NCI-H2029 (cell line): Measurements from ENCODE around the gene GFOD1.

Source experiments
- DNase-seq: peaks from one replicate; lab custom pipeline; 2025; lab: John Stamatoyannopoulos, UW

GFOD1 gene

GRCh38 chr6:13485923-13486562 lies 1.4 kb downstream of the GFOD1 start:
- peak; percentile 73 for DNase-seq

GRCh38 chr6:13485303-13485702 lies 2.1 kb downstream of the GFOD1 start:
- DNase-seq: no peak

GRCh38 chr6:13484827-13485226 lies 2.6 kb downstream of the GFOD1 start:
- no peak for DNase-seq

- DNase-seq: no peak
These were observed 3.2 kb downstream of the GFOD1 start for GRCh38 chr6:13484138-13484708.

- no peak for DNase-seq
These were observed 6.5 kb downstream of the GFOD1 start for GRCh38 chr6:13480631-13481501.

GRCh38 chr6:13479971-13480434 lies 7.4 kb downstream of the GFOD1 start:
- no peak for DNase-seq

- no peak for DNase-seq
These were observed 8.1 kb downstream of the GFOD1 start for GRCh38 chr6:13479206-13479800.

- no peak for DNase-seq
These were observed 8.9 kb downstream of the GFOD1 start for GRCh38 chr6:13478525-13478966.

- DNase-seq: no peak
These were observed 12.6 kb downstream of the GFOD1 start for GRCh38 chr6:13474787-13475186.

GRCh38 chr6:13474360-13474759 lies 13.0 kb downstream of the GFOD1 start:
- no peak for DNase-seq

- no peak for DNase-seq
These were observed 13.6 kb downstream of the GFOD1 start for GRCh38 chr6:13473768-13474165.

- no peak for DNase-seq
These were observed 14.2 kb downstream of the GFOD1 start for GRCh38 chr6:13472976-13473767.

GRCh38 chr6:13472099-13472498 lies 15.3 kb downstream of the GFOD1 start:
- DNase-seq: no peak

- DNase-seq: no peak
These were observed 16.2 kb downstream of the GFOD1 start for GRCh38 chr6:13471184-13471583.

GRCh38 chr6:13470238-13471140 lies 16.9 kb downstream of the GFOD1 start:
- no peak for DNase-seq

GRCh38 chr6:13469693-13470092 lies 17.7 kb downstream of the GFOD1 start:
- no peak for DNase-seq

GRCh38 chr6:13468839-13469238 lies 18.6 kb downstream of the GFOD1 start:
- DNase-seq: no peak

GRCh38 chr6:13467216-13467600 lies 20.2 kb downstream of the GFOD1 start:
- DNase-seq: no peak

- peak; percentile 9 for DNase-seq
These were observed 20.8 kb downstream of the GFOD1 start for GRCh38 chr6:13466304-13467215.

- no peak for DNase-seq
These were observed 21.7 kb downstream of the GFOD1 start for GRCh38 chr6:13465734-13466133.
